Measurements from ENCODE around the gene TAF3.
A peak's percentile ranks its signal among the peaks of the same experiment; 100 is the strongest.
"Not testable (repeated sequence)": the region's sequence is repeated elsewhere in the genome, so short reads cannot be mapped to it uniquely, and the experiment has no call there.

The TAF3 gene

DNA sequence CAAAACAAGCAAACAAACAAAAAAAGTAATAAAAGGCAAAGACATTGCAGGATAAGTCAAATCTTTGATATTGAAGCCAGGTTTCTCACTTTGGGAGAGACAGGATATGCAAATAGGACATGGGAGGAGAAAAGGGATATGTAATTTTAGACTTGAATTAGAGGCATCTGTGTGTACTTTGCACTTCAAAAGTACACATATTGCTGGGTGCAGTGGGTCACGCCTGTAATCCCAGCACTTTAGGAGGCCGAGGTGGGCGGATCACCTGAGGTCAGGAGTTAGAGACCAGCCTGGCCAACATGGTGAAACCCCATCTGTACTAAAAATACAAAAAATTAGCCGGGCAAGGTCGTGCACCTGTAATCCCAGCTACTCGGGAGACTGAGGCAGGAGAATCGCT is 6.6 kb upstream of the TAF3 start:
- not testable (repeated sequence) for DNase-seq (ENCODE audit: low read depth in 2 of 2)

- DNase-seq (ENCODE audit: low read depth in 2 of 2): no peak
Measured at GRCh38 chr10:7813481-7813880, 4.8 kb upstream of the TAF3 start.

DNA sequence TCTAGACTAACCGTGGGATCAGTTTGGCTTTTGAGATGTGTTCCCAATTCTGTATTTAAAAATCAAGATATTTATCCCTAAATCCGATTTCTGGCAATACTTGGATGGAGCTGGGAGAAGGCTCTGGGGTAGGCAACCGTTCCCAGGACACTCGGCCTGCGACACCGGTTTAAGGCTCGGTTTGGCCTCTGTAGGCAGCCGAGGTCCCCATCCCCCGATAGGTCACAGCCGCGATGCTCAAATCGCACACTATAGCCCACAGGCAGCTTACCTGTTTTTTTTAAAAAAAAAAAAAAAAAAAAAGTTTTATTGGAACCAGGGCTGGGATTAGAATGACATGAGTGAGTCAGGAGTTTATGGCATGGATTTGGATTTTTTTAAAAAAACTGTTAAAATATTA is 729 bp upstream of the TAF3 start:
- no peak for DNase-seq (ENCODE audit: low read depth in 2 of 2)

GRCh38 chr10:7817984-7818294 is 366 bp upstream of the TAF3 start:
- DNase-seq (ENCODE audit: low read depth in 2 of 2): no peak

- DNase-seq (ENCODE audit: low read depth in 2 of 2): peak in 1 of 2 donors; percentile 1
Measured at GRCh38 chr10:7819121-7819460, 786 bp downstream of the TAF3 start.

- no peak for DNase-seq (ENCODE audit: low read depth in 2 of 2)
Measured at GRCh38 chr10:7824251-7824650, 5.9 kb downstream of the TAF3 start.

- no peak for DNase-seq (ENCODE audit: low read depth in 2 of 2)
Measured at GRCh38 chr10:7826971-7827370, 8.7 kb downstream of the TAF3 start.

DNA sequence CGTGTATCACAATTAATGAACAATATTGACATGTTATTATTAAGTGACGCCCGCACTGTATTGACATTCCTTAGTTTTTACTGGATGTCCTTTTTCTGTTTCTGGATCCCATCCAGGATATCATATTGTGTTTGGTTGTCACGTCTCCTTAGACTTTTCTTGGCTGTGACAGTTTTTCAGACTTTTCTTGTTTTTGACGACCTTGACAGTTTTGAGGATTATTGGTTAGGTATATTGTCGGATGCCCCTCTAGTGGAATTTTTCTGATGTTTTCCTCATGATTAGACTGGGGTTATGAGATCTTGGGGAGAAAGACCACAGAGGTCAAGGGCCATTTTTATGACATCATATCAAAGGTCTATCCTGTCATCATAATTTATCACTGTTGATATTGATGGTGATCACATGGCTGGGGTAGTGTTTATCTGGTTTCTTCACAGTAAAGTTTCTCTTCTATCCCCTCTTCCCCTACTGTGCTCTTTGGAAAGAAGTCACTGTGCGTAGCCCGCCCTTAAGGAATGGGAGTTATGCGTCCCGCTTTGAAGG is 11.1 kb downstream of the TAF3 start:
- no peak for DNase-seq (ENCODE audit: low read depth in 2 of 2)

DNA sequence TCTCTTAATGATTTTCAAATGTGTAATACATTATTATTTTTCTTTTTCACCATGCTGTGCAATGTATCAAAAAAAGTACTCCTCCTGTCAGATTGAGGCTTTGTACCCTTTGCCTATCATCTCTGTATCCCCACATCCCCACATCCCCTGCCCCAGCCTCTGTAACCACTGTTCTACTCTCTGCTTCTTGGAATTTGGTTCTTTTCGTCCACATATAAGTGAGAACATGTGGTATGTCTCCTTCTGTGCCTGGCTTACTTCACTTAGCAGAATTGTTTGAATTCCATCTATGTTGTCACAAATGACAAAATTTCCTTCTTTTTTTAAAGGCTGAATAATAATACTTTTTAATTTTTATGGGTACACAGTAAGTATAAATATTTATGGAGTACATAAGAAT is 13.8 kb downstream of the TAF3 start:
- DNase-seq (ENCODE audit: low read depth in 2 of 2): no peak

- DNase-seq (ENCODE audit: low read depth in 2 of 2): no peak
Measured at GRCh38 chr10:7833210-7833609, 14.9 kb downstream of the TAF3 start.

GRCh38 chr10:7834262-7834661 is 16.0 kb downstream of the TAF3 start:
- DNase-seq (ENCODE audit: low read depth in 2 of 2): no peak

DNA sequence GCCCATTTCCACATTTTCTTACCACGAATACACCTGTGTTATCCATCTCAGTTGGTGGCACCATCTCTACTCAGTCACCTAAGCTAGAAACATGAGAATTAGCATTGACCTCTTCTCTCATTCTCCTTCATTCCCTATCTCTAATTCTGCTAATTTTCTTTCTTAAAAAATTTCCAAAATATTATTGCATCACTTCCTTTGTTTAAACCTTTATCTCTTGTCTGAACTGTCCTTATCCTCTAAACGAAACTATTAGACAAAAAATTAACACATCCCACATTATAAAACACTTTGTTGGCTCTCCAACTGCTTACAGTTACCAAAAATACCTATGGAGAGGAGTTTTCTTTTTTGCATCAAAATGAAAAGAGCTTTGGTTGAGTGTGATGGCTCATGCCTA is 18.3 kb downstream of the TAF3 start:
- no peak for DNase-seq (ENCODE audit: low read depth in 2 of 2)

DNA sequence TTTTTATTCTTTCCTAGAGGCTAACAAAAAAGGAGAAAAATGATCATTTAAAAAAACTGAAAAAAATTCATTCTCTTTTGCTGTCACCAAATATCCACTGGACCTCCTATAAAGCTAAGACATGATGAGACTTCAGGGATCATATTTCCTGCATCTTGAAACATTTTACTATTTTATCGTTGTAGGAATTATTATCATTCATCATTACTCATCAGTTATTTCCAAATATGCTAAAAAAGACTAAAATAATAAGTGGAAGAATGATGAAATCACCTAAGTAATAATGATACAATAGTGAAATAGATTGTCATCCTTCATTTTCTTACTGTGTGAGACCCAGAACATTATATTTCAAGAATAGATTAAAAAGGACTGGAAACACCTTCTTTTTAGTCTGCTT is 28.3 kb downstream of the TAF3 start:
- no peak for DNase-seq (ENCODE audit: low read depth in 2 of 2)

GRCh38 chr10:7853226-7853842 is 35.0 kb downstream of the TAF3 start:
- no peak for DNase-seq (ENCODE audit: low read depth in 2 of 2)

GRCh38 chr10:7853890-7854289 is 35.6 kb downstream of the TAF3 start:
- DNase-seq (ENCODE audit: low read depth in 2 of 2): no peak

GRCh38 chr10:7855205-7855604 is 36.9 kb downstream of the TAF3 start:
- DNase-seq (ENCODE audit: low read depth in 2 of 2): no peak

DNA sequence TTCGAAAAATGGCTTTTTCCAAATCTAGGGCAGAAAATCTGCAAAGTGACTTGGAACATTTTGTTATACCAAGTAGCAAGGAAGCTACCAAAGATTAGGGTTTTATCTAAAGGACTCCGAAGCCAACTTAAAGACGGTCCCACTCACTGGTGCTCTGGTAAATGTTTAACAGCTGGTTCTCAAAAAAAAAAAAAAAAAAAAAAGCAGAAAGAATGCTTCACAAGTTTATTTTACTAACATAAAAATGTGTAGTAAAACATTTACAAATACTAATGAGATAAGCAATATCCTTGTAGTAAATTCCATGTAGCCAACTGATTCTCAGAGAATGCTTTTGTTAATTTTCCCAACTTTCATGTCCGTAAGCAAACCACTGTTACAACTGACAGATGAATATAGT is 38.4 kb downstream of the TAF3 start:
- DNase-seq (ENCODE audit: low read depth in 2 of 2): no peak

- no peak for DNase-seq (ENCODE audit: low read depth in 2 of 2)
Measured at GRCh38 chr10:7857262-7857661, 39.0 kb downstream of the TAF3 start.

DNA sequence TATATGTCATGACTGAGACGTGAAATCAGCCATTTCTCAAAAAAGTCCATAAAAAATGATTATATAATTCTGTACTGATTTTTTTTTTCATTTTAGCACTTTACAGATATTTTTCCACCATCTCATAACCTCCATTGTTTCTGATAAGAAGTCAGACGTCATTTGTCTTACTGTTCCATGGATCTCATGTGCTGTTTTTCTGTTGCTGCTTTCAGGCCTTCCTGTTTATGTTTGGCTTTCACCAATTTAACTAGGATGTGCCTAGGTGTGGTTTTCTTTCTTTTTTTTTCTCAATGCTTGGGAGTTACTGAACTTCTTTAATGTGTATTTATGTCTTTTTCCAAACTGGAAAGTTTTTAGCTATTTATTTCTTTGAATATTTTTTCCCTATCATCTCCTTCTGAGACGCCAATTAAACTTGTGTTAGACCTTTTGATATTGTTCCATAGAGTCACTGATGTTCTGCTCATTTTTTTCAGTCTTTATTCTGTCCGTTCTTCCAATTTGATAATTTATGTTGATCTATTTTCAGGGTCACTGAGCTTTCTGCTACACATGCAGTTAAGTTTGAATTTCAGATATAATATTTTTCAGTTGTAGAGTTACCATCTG is 43.3 kb downstream of the TAF3 start:
- DNase-seq (ENCODE audit: low read depth in 2 of 2): no peak

GRCh38 chr10:7862121-7862514 is 43.8 kb downstream of the TAF3 start:
- DNase-seq (ENCODE audit: low read depth in 2 of 2): no peak

- DNase-seq (ENCODE audit: low read depth in 2 of 2): no peak
Measured at GRCh38 chr10:7866176-7866575, 47.9 kb downstream of the TAF3 start.

GRCh38 chr10:7872041-7872442 is 53.7 kb downstream of the TAF3 start:
- no peak for DNase-seq (ENCODE audit: low read depth in 2 of 2)

- no peak for DNase-seq (ENCODE audit: low read depth in 2 of 2)
Measured at GRCh38 chr10:7874864-7875263, 56.6 kb downstream of the TAF3 start.

- DNase-seq (ENCODE audit: low read depth in 2 of 2): no peak
Measured at GRCh38 chr10:7876541-7877127, 58.3 kb downstream of the TAF3 start.

All from stimulated activated CD4-positive, alpha-beta T cell treated with anti-CD3 and anti-CD28 coated beads, Interleukin-15, amount 100 ng/mL, for 48 hours (primary cell).